T-helper 1 cell treated with Interleukin-12 subunit alpha and Interleukin-12 subunit beta and Interleukin-4 antibody, amounts not matched to agents 30 ng/mL and 1 ng/mL, for 36 hours (primary cell): Measurements from ENCODE around the gene CSGALNACT2. TPM values are rescaled to one million over a fixed set of nuclear protein-coding genes. Genes with fewer than 3 reads are reported as not detected.

Source experiments
- intact Hi-C: fragments of 100-400 bp; cut with micrococcal nuclease; formaldehyde crosslinking; loops from one replicate; pipeline ENCODE4 v1.15.1; 2024
- total RNA-seq: library from RNA; stranded (reverse); gene quantifications from 2 replicates; pipeline ENCODE4 v1.2.3, GENCODE V29; 2022

The CSGALNACT2 gene
- total RNA-seq, 1 donor from 2014 or later = 66.1 TPM

DNA sequence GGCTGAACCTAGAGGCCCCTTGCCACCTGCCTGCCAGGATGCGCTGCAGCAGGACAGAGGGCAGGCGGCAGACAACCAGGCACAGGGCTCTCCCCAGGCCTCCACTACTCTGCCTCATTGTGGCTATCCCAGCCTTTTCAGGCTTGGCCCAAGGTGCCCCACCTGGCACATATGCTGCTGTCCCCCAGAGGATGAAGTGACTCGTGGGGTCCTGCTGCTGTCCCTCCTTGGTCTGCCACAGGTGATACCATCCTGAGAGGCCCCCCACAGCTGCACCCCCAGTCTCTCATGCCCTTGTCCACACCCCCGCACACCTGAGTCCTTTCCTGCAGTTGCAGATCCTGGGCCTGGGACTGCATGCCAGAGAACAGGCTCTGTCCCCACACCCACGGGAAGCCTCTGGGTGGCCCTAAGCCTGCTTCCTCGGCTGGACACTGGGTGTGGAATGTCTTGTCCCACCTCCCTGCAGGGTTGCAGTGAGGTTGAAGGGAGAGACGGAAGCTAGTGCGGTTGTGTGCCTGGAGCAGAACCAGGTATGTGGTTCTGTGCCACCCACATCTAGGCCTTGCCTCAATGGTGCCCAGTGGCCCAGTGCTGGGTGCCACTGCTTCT is 73.3 kb downstream of the CSGALNACT2 start:
- intact Hi-C loops = no loop called here

DNA sequence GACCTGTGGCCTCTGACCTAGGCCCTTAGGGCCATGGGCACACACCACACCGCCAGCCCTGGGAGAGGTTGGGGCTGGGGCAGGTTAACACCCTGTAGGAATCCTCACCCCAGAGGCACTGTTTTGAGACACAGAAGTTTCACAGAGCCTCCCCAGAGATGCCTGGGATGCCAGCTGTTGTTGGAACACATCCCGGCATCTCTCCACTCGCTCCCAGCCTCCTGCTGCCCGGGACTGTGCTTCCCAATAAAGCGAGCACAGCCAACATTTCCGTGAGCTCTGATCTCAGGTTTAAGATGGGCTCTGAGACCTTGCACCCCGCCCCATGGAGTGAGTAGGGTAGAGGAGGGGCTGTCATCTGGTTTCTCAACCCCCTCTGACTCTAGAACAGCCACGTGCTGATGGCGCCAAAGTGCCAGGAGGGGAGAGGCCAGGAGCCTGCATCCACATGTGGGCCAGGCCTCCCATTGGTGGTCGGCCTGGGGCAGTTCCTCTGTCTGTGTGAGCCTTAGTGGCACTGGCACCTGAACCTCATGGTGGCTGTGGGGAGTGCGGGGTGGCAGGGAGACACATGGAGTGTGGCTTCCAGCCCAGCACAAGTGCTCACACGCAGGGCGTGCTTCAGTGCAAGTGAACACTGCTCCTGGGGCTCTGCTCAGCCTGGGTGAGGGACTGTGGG is 73.9 kb downstream of the CSGALNACT2 start:
- intact Hi-C loops = no loop called here

DNA sequence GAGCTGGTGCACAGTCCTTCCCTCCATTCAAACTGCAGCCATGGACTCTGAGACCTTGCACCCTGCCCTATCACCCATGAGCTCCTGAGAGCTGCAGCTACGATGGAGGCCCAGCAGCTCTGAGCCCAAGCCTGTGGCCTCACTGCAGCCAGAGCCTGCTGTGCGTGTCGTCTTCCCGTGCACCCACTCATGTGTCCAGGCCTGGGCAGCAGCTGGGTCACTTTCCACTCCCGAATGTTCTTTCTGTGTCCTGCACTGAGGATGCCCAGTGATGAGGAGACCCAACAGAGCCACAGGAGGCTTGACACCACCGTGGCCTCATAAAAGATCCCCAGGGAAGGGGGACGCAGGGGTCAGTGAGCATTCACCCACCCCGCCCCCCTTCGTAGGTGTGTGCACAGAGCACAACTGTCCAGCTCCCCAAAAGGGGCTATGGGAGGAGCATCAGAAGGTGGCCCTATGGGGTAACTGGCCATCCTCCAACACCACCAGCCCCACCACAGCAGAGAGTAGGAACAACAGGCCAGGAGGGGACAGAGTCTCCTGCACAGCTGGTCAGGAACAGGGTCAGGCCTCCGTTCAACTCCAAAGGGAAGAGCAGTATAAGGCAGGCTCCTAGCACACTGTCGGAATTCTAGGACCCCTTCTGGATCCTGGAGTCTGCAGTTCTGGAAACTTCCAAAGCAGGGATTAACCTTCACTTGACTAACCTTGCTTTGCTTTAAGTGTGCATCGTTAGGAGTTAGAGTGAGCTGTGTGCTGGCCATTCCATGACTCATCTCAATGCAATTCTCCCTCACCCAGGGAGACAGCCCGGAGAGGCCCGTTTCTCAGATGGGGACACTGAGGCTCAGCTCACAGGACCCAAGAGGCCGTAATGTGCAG is 76.1 kb downstream of the CSGALNACT2 start:
- intact Hi-C loops = no loop called here

DNA sequence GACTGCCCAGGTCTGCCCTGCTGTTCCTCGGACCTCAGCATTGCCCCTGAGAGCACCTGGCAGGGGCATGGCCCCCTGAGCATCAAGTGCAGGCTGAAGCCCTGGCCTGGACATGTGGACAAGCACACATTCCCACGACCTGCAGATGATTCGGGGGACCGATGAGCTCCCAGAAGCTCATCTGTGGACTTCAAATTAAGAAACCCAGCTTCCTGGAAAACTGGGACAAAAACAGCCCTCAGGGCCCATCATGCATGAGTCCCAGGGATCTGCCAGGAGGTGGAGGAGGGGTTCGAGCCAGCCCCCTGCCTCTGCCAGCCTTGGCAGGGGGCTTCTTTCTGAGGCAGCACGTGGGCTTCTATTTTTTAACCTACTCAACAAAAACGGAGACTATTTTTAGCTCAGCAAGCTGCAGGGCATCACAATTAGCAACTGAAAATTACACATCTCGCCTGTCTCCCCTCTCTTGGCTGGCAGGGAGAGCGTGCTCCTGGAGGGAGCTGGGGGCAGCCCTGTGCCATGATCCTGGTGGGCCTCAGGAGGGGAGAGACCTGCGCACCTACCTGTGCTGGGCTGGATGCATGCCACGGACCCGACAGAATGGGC is 76.8 kb downstream of the CSGALNACT2 start:
- intact Hi-C loops = no loop called here

GRCh38 chr10:43215758-43216455 is 77.7 kb downstream of the CSGALNACT2 start:
- intact Hi-C loops = no loop called here

DNA sequence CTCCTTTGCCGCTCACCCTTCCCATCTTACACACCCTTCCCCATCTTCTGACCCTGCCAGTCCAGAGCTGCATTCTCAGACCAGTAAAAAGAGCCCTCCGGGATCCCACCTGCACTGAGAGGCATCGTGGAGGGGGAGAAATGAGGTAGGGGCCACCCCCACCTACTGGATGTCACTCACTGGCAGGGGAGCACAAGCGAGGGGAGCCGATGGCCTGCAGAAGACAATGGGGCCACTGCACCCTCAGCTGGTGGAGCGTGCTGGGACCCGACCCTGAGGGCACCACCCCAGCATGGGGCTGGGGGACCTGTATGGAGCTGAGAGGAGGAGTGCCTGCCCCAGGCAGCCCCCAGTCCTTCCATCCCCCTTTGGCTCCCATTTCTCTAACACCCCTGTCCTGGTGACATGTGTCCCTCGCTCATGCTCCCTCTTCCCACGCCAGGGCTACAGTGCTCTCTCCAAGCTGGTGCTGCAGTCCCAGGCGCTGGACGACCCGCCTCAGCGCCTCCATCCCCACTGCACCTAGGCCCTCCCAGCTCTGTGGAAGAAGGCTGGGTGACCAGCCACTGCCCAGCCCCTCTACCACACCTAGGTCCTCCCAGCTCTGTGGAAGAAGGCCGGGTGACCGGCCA is 78.8 kb downstream of the CSGALNACT2 start:
- intact Hi-C loops = no loop called here

DNA sequence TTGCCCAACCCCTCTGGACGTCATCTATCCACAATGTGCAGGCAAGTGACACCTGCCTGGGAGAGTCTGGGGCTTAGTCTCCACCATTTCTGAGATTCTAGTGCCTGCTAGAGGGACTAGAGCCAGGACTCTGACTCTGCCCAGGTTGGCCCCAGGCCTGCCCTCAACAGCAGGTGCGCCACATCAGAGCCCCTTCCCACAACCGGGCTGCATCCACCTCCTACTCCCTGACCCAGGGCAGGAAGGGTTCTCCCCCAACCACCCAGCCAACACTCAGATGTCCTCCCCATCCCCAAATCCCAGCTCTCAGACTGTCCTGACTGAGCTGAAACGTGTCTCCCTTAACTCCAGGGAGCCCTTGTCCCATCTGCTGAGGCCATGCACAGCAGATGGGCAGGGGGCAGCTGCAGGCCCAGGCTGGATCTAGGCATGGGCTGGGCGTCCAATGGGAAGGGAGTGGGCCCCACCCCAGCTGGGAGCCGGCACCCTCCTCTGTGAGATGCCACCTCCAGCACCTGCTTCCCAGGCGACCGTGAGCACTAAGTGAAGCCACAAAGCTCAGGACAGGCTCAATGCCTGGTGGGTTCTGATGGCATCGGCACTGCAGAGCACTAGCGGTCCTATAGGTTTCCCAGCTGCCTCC is 79.4 kb downstream of the CSGALNACT2 start:
- intact Hi-C loops = no loop called here

- intact Hi-C loops = no loop called here
Observed at GRCh38 chr10:43218206-43218950, 80.1 kb downstream of the CSGALNACT2 start.

DNA sequence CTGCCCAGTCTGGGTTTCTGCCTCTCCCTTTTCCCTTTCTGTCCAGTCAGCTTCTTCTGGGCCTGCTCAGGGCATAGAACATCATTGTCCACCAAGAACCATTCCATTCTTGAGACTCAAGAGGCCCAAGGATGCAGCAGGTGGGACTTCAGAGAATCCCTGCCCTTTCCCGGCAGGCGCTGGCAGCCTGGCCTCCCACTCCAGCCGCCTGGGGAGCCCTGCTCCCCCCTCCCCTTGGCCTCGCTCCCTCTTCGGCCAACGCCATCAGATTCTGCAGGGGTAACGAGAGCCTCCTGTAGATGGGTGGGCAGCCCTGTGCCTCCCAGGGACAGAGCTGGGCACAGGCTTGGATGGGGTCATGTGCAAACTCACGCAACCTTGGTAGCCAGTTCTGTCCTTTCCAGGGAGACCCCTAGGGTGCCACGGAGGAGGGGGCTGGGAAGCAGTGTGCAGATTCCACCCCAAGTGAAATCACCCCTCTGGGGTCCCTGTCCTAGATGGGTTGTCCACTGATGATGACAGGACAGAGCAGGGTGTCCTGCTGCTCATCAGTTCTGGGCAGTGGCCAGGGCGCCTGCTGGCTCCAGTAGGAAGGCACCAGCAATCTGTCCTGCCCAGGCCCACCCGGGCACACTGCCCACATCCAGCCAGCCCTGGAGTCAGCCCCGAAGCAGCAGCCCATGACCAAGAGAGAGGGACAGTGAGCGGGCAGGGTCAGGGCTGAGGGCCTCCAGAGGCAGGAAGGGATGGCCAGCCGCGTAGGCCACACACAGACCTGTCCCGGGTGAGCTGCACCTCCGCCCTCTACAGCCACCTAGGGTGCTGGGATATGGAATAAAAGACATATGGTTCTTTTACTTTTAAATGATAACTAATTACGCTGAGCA is 80.9 kb downstream of the CSGALNACT2 start:
- intact Hi-C loops = no loop called here

- intact Hi-C loops = loop anchor here (5.0 kb wide), 1 partner anchor 242 kb away; no protein-coding TSS in a partner anchor
Observed at GRCh38 chr10:43219848-43220247, 81.6 kb downstream of the CSGALNACT2 start.

DNA sequence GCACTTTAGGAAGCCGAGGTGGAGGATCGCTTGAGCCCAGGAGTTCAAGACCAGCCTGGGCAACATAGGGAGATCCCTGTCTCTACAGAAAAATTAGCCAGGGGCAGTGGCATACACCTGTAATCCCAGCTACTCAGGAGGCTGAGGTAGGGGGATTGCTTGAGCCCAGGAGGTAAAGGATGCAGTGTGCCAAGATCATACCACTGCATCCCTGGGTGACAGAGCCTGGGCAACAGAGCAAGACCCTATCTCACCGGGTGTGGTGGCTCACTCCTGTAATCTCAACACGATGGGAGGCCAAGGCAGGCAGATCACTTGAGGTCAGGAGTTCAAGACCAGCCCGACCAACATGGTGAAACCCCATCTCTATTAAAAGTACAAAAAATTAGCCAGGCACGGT is 82.0 kb downstream of the CSGALNACT2 start:
- intact Hi-C loops = loop anchor here (5.0 kb wide), 1 partner anchor 242 kb away; no protein-coding TSS in a partner anchor

- intact Hi-C loops = loop anchor here (1.0 to 5.0 kb wide), 2 partner anchors 127 to 241 kb away; no protein-coding TSS in a partner anchor
Observed at GRCh38 chr10:43220657-43221418, 82.6 kb downstream of the CSGALNACT2 start.

DNA sequence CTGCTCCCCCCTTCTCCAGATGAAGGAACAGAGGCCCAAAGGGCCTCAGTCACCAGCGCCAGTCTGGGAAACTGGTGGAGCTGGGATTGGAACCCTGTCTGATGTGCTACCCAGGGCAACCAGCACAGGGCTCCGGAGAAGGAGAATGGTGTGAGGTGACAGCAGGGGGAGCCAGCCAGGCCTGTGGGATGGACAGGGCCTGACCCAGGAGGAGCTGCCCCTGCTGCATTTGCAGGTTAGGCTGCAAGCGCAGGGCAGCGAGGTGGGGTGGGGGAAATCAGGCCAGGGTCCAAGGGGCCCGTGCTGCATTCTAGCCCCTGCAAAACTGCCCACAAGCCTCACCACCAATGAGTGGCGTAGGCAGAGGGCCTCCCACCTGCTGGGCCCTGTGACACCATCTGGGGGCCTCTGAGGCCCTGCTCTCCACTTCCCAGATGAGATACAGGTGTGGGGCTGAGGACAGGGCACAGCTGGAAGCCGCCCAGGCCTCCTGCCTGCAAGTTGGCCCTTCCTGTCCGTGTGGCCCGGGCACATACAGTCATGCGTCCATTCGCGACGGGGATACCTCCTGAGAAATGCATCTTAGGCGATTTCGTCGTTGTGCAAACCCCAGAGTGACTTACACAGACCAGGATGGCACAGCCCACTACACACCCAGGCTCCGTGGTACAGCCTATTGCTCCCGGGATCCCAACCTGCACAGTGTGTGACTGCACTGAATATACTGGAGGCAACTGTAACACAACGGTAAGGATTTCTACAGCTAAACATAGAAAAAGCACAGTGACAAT is 83.4 kb downstream of the CSGALNACT2 start:
- intact Hi-C loops = loop anchor here (1.0 to 5.0 kb wide), 2 partner anchors 127 to 241 kb away; no protein-coding TSS in a partner anchor

DNA sequence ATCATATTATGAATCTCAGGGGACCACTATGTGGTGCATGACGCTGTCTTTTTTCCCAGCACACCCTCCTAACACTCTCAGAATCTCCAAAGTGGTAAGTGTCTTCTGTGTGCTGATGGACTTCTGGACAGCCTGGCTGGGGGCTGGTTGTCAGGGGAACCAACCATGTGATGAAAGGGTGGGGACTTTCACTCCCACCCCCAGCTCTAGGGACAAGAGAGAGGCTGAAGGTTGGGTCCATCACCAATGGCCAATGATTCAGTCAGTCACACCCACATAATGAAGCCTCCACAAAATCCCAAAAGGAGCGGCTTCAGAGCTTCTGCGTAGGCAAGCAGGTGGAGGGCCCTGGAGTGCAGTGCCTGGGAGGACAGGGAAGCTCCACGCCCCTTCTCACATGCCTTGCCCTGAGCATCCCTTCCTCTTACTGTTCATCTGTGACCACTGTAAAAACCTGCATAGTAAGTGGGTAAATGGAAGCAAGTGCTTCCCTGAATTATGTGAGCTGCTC is 84.0 kb downstream of the CSGALNACT2 start:
- intact Hi-C loops = loop anchor here (5.0 kb wide), 1 partner anchor 240 kb away; no protein-coding TSS in a partner anchor

- intact Hi-C loops = loop anchor here (5.0 kb wide), 1 partner anchor 239 kb away; no protein-coding TSS in a partner anchor
Observed at GRCh38 chr10:43223056-43223455, 84.8 kb downstream of the CSGALNACT2 start.

DNA sequence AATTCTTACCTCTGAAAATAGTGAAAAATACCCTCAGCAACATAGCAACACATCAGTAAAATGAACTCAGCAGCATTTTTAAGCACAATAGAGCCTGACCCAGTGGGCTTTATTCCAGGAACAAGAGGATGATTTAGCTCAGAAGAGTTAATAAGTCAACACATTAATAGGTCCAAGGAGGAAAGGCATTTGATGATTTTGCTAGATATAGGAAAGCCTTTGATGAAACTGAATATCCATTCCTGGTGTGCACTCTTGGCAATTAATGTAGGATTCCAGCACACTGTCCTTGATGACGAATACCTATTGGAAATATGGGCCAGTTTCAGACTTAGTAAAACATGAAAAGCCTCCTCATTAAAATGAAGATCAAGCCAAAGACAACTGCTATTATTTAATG is 86.1 kb downstream of the CSGALNACT2 start:
- intact Hi-C loops = loop anchor here (5.0 kb wide), 1 partner anchor 238 kb away; no protein-coding TSS in a partner anchor
